ENCODE data around the gene PRKRA. TPM values are rescaled to one million over a fixed set of nuclear protein-coding genes. Genes with fewer than 3 reads are reported as not detected.
A peak's percentile ranks its signal among the peaks of the same experiment; 100 is the strongest.

The PRKRA gene
- total and polyA plus RNA-seq, 9 of the 15 experiments (the other 6 are each of a cell fraction or from before 2014, with no cell fraction given), result 14.1 to 78.1 (median 52.3) TPM

- TF ChIP-seq RCOR1 (IDR thresholded peaks at IDR 0.05; ENCODE audit: borderline replicate concordance in 1 of 2, low read depth in 2 of 2, low read length in 2 of 2) (peak; percentile 67 to 85; a peak in 3 of 4 replicates), NEUROD1 (IDR thresholded peaks at IDR 0.05; ENCODE audit: borderline replicate concordance, low read depth, low read length, partially characterized antibody) (peak; percentile 34), SMARCC2 (IDR thresholded peaks at IDR 0.05; ENCODE audit: low read depth) (peak; percentile 84), NR2C2 (CRISPR knock-in tag; IDR thresholded peaks at IDR 0.05) (no peak), NR2C2 (tag; IDR thresholded peaks at IDR 0.05) (0 out of 2 replicates have a peak, but pooled peaks have one; percentile 40), SMAD4 (CRISPR knock-in tag; conservative IDR thresholded peaks at IDR 0.05) (0 out of 2 replicates have a peak, but pooled peaks have one; percentile 40), MNT (conservative IDR thresholded peaks at IDR 0.05) (peak in 1 of 2 experiments; percentile 37; a peak in 1 of 4 replicates), NBN (IDR thresholded peaks at IDR 0.05; ENCODE audit: low read depth) (peak; percentile 62; the same call in 1 of the 2 replicates), USF1 (CRISPR knock-in tag; IDR thresholded peaks at IDR 0.05) (no peak), ZMIZ1 (IDR thresholded peaks at IDR 0.05; ENCODE audit: low read depth in 2 of 2, low read length in 2 of 2) (peak in 1 of 2 experiments; percentile 71; a peak in 1 of 4 replicates), TRIM28 (IDR thresholded peaks at IDR 0.05) (peak; percentile 23; the same call in 1 of the 2 replicates), BCLAF1 (IDR thresholded peaks at IDR 0.05; ENCODE audit: borderline replicate concordance in 1 of 2, control insufficient read depth in 1 of 2, low read depth in 2 of 2, low read length in 1 of 2) (0 out of 4 replicates have a peak, but pooled peaks of 1 of the 2 experiments have one; percentile 58), ARNT (IDR thresholded peaks at IDR 0.05) (0 out of 4 replicates have a peak, but pooled peaks of 1 of the 2 experiments have one; percentile 51), HMBOX1 (IDR thresholded peaks at IDR 0.05) (peak; percentile 98), GABPA (tag; conservative IDR thresholded peaks at IDR 0.05; ENCODE audit: low read depth) (0 out of 2 replicates have a peak, but pooled peaks have one; percentile 16), FOS (IDR thresholded peaks at IDR 0.05; ENCODE audit: extremely low read depth, insufficient read length) (peak; percentile 39)
Measured at GRCh38 chr2:178401994-178402437, 49.0 kb downstream of the PRKRA start (continued).

Measured in K562 (cell line).